ENCODE data around the gene CNOT3. TPM values are rescaled to one million over a fixed set of nuclear protein-coding genes. Genes with fewer than 3 reads are reported as not detected.

The CNOT3 gene
- total RNA-seq, 1 experiment from 2014 or later, result 76.7 TPM

GRCh38 chr19:54123682-54124081 is 13.9 kb upstream of the CNOT3 start (continued):
- no peak for TF ChIP-seq REST (IDR thresholded peaks at IDR 0.05; ENCODE audit: low read depth)
- no peak for TF ChIP-seq SP1 (IDR thresholded peaks at IDR 0.05; ENCODE audit: low read depth)
- TF ChIP-seq CEBPB (IDR thresholded peaks at IDR 0.05; ENCODE audit: low read depth), result no peak
- no peak for TF ChIP-seq SIN3A (IDR thresholded peaks at IDR 0.05; ENCODE audit: low read depth)

GRCh38 chr19:54124393-54124792 is 13.2 kb upstream of the CNOT3 start:
- CTCF ChIA-PET, result no interaction called here
- H3K9ac ChIP-seq (ENCODE audit: low read length), result no peak overlapping the region
- TF ChIP-seq TCF7L2 (IDR thresholded peaks at IDR 0.05; ENCODE audit: borderline replicate concordance, extremely low read depth, insufficient read depth, insufficient read length) (no peak), ZBTB33 (IDR thresholded peaks at IDR 0.05; ENCODE audit: extremely low read depth, insufficient replicate concordance, low read length) (no peak), POLR2AphosphoS5 (IDR thresholded peaks at IDR 0.05; ENCODE audit: low read depth, low read length) (no peak), YY1 (IDR thresholded peaks at IDR 0.05; ENCODE audit: extremely low read depth, insufficient replicate concordance, low read depth, low read length) (no peak), JUND (IDR thresholded peaks at IDR 0.05) (no peak), MAX (IDR thresholded peaks at IDR 0.05) (no peak), ZFX (IDR thresholded peaks at IDR 0.05) (no peak), CTCF (IDR thresholded peaks at IDR 0.05 in 2 of 3, conservative IDR thresholded peaks at IDR 0.05 in 1 of 3; ENCODE audit: borderline replicate concordance in 1 of 3, insufficient read depth in 1 of 3, low read depth in 2 of 3, low read length in 2 of 3) (no peak), ATF3 (IDR thresholded peaks at IDR 0.05) (no peak), CBX3 (IDR thresholded peaks at IDR 0.05; ENCODE audit: low read depth) (no peak), FOSL1 (IDR thresholded peaks at IDR 0.05; ENCODE audit: low read depth) (no peak), EZH2 (IDR thresholded peaks at IDR 0.05) (no peak)

More at GRCh38 chr19:54124393-54124792, 13.2 kb upstream of the CNOT3 start:
- no peaks in the 10 kb centered on the region for H3K9me2 ChIP-seq (ENCODE audit: insufficient read depth)
- H3K4me1 ChIP-seq (ENCODE audit: control insufficient read depth in 1 of 2, insufficient read depth in 2 of 2, low read length in 2 of 2), result no peaks in the 10 kb centered on the region
- ATAC-seq (no peak), DNase-seq (ENCODE audit: low read depth, low spot score) (no peak)
- H3K36me3 ChIP-seq (ENCODE audit: control insufficient read depth in 1 of 2, insufficient read depth in 2 of 2, low read length in 2 of 2), result peaks cover 42 to 47% of the 10 kb centered on the region in 2 experiments; a peak in 3 of 4 replicates
- RAD21 ChIA-PET (ENCODE audit: low non-redundant PET in 1 of 2, low total read pairs in 2 of 2, uncharacterized antibody in 2 of 2, unreplicated experiment in 2 of 2), result no interaction called here
- H3K4me3 ChIP-seq (replicated peaks in 1 of 2; ENCODE audit: low read depth in 1 of 2, low read length in 2 of 2), result no peak overlapping the region
- H3K4me2 ChIP-seq (ENCODE audit: low read length), result no peak overlapping the region
- no peak overlapping the region for H2AFZ ChIP-seq (ENCODE audit: low read depth, low read length, poor library complexity, severe bottlenecking)
- no peak overlapping the region for H3K27ac ChIP-seq (ENCODE audit: low read depth, low read length)
- POLR2A ChIA-PET, result interaction anchor here (1.4 kb wide), 1 partner anchor 13 kb away, joined by 3 read pairs; the partner anchor contains the start of gene CNOT3
- no TSS peak for BruUV-seq (replicated peaks)
- no peaks in the 10 kb centered on the region for H3K27me3 ChIP-seq (ENCODE audit: insufficient read depth, low read length)
- no peaks in the 10 kb centered on the region for H4K20me1 ChIP-seq (ENCODE audit: insufficient read depth)
- no peaks in the 10 kb centered on the region for H3K9me3 ChIP-seq (ENCODE audit: control insufficient read depth in 1 of 2, insufficient read depth in 1 of 2, low read depth in 1 of 2, low read length in 2 of 2)
- no peaks in the 10 kb centered on the region for H3K79me2 ChIP-seq (ENCODE audit: insufficient read depth, low read length)
- intact Hi-C loops (cut with micrococcal nuclease), result no loop called here
